Nephron (organoid): ENCODE measurements around the gene SLC12A3.

Experiments used
- H3K27ac Mint-ChIP-seq, 3 experiments: 2 replicates each; pipeline ENCODE4 v1.8.0; 2020; ENCODE audit warnings: mixed read lengths in 3 of 3, mild to moderate bottlenecking in 2 of 3, moderate library complexity in 1 of 3
- H3K27me3 Mint-ChIP-seq: 2 replicates; pipeline ENCODE4 v1.8.0; 2021; ENCODE audit warnings: low read depth, mild to moderate bottlenecking, moderate library complexity, mixed read lengths
- H3K36me3 Mint-ChIP-seq: 2 replicates; pipeline ENCODE4 v1.8.0; 2020; ENCODE audit warnings: low read depth, mixed read lengths
- H3K4me1 Mint-ChIP-seq: 2 replicates; pipeline ENCODE4 v1.8.0; 2020; ENCODE audit warnings: mixed read lengths
- H3K4me3 Mint-ChIP-seq, 3 experiments: 2 replicates each; pipeline ENCODE4 v1.8.0; 2020; ENCODE audit warnings: mild to moderate bottlenecking in 3 of 3, mixed read lengths in 3 of 3, moderate library complexity in 2 of 3
- H3K9me3 Mint-ChIP-seq: 2 replicates; pipeline ENCODE4 v1.8.0; 2020; ENCODE audit warnings: mixed read lengths
- TF ChIP-seq, protein P1 (sequence below), 3 experiments: fragments of 200-600 bp; sonication (generic); IDR thresholded peaks; one replicate each; pipeline ENCODE4 v1.5.0; 2021; ENCODE audit warnings: antibody characterized with exemption in 3 of 3; ENCODE audit not compliant: unreplicated experiment in 3 of 3

SLC12A3 gene

DNA sequence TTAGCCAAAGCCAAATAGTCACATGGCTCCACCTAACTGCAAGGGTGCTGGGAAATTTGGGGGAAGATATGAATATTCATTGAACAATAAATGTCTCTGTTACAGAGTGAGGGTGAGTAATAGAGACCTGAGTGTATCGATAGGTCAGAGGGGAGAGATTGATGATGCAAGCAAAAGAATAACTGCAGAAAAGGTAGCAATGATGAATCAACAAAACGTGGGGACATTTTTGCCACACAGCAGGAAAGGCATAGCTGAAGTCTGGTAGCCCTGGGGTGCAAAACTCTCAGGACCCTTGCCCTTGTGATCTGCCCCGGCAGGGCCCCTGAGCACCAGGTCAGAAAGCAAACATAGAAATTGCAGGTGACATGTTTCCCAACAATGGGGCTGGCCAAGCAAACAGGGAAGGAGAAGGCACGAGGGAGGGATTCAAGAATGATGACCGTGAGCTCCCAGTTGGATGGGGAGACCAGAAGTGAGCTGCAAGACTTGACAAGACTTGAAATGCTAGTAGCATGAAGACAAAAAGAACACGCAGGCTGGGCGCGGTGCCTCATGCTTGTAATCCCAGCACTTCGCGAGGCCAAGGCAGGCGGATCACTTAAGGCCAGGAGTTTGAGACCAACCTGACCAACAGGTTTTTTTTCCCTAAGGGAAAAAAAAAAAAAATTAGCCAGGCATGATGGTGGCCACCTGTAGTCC is 54.2 kb downstream of the SLC12A3 start:
- Mint-ChIP-seq H3K9me3 (no peaks in the 10 kb centered on the region), H3K27ac (no peak overlapping the region), H3K4me3 (no peak overlapping the region), H3K36me3 (no peaks in the 10 kb centered on the region), H3K27me3 (no peaks in the 10 kb centered on the region), H3K4me1 (peaks cover 27% of the 10 kb centered on the region)
- TF ChIP-seq, protein P1, sequence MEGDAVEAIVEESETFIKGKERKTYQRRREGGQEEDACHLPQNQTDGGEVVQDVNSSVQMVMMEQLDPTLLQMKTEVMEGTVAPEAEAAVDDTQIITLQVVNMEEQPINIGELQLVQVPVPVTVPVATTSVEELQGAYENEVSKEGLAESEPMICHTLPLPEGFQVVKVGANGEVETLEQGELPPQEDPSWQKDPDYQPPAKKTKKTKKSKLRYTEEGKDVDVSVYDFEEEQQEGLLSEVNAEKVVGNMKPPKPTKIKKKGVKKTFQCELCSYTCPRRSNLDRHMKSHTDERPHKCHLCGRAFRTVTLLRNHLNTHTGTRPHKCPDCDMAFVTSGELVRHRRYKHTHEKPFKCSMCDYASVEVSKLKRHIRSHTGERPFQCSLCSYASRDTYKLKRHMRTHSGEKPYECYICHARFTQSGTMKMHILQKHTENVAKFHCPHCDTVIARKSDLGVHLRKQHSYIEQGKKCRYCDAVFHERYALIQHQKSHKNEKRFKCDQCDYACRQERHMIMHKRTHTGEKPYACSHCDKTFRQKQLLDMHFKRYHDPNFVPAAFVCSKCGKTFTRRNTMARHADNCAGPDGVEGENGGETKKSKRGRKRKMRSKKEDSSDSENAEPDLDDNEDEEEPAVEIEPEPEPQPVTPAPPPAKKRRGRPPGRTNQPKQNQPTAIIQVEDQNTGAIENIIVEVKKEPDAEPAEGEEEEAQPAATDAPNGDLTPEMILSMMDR (IDR thresholded peaks at IDR 0.05; ENCODE audit: unreplicated experiment in 3 of 3) = no peak

DNA sequence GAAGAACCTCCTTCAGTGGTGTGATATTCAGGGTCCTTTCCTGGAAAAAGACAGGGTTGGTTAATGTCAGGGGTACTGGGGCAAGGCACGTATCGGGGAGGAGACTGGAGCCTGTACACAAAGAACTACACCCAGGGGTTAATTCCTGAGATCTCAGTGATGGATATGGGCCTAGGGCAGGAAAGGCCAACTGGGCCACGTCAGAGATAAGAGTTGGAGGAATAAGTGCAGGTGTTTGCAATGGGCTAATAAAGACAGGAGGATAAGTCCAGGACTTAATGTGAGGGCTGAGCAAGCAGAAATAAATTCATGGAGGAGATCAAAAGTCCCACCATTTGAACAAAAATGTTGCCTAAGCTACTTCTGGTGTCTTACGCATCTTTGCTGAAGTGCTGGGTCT is 56.6 kb downstream of the SLC12A3 start:
- Mint-ChIP-seq H3K27me3 (no peaks in the 10 kb centered on the region), H3K9me3 (no peaks in the 10 kb centered on the region), H3K36me3 (no peaks in the 10 kb centered on the region), H3K4me1 (peaks cover 11% of the 10 kb centered on the region), H3K27ac (no peak overlapping the region), H3K4me3 (no peak overlapping the region)
- TF ChIP-seq, protein P1 (IDR thresholded peaks at IDR 0.05; ENCODE audit: unreplicated experiment in 3 of 3) = no peak

DNA sequence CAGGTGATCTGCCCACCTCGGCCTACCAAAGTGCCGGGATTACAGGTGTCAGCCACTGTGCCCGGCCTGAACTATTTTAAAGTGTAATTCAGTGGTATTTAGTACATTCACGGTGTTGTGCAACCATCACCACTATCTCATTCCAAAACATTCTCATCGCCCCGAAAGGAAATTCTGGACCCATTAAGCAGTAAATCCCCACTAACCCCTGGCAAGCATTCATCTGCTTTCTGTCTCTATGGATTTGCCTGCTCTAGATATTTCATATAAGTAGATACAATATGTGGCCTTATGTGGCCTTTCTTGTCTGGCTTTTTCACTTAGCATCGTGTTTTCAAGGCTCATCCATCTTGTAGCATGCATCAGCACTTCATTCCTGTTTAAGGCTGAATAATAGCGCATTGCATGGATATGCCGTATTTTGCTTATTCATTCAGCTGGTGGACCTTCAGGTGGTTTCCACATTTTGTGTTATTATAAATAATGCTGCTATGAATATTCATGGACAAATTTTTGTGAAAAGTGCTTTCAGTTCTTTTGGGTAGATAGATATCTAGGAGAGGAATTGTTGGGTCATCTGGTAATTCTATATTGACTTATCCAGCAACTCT is 58.6 kb downstream of the SLC12A3 start:
- TF ChIP-seq, protein P1 (IDR thresholded peaks at IDR 0.05; ENCODE audit: unreplicated experiment in 3 of 3) = no peak
- H3K36me3 Mint-ChIP-seq = no peaks in the 10 kb centered on the region
- H3K27me3 Mint-ChIP-seq = no peaks in the 10 kb centered on the region
- no peaks in the 10 kb centered on the region for H3K9me3 Mint-ChIP-seq
- H3K4me3 Mint-ChIP-seq = no peak overlapping the region
- H3K4me1 Mint-ChIP-seq = no peaks in the 10 kb centered on the region
- peak overlapping the region in 1 of 3 experiments; percentile 57 for H3K27ac Mint-ChIP-seq

DNA sequence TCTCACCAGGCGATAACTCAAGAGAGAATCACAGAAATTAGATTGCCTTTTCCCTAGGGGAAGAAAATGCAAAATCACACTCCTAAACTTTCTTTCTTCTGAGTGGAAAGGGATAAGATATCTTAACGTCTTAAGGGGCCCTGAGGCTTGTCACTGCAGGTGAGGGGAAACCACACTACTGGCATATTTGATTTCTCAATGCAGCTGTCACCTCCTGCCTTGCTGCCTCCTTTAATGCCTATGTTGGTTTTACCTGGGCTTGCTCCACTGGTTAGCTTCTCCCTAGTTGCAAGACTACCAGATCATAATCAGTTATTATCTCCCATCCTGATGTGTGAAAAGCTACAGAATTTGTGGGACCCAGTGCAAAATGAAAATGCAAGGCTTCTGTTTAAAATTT is 62.5 kb downstream of the SLC12A3 start:
- Mint-ChIP-seq H3K4me1 (peaks cover 7% of the 10 kb centered on the region), H3K4me3 (no peak overlapping the region), H3K27me3 (no peaks in the 10 kb centered on the region), H3K27ac (no peak overlapping the region), H3K36me3 (no peaks in the 10 kb centered on the region), H3K9me3 (no peaks in the 10 kb centered on the region)
- TF ChIP-seq, protein P1 (IDR thresholded peaks at IDR 0.05; ENCODE audit: unreplicated experiment in 3 of 3) = no peak

DNA sequence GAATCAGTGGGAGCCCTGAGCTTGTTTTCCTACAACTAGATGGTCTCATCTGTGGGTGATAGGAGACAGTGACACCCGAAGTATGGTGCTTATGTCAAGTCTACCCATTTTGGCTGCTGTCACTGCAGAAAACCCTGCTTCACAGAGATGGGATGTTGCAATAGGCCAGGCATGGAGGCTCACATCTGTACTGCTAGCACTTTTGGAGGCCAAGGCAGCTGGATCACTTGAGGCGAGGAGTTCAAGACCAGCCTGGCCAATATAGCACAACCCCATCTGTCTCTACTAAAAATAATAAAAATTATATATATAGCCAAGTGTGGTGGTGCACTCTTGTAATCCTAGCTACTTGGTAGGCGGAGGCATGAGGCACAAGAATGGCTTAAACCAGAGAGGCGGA is 64.6 kb downstream of the SLC12A3 start:
- Mint-ChIP-seq H3K9me3 (no peaks in the 10 kb centered on the region), H3K36me3 (no peaks in the 10 kb centered on the region), H3K27ac (peak overlapping the region in 1 of 3 experiments; percentile 41), H3K4me3 (peak overlapping the region in 2 of 3 experiments; percentile 38 to 69), H3K4me1 (peaks cover 22% of the 10 kb centered on the region), H3K27me3 (no peaks in the 10 kb centered on the region)
- TF ChIP-seq, protein P1 (IDR thresholded peaks at IDR 0.05; ENCODE audit: unreplicated experiment in 3 of 3) = no peak
